MV-4-11 (cell line): Measurements from ENCODE around the gene TRAP1.

ENCODE experiments used
- DNase-seq: peaks from one replicate; lab custom pipeline; 2025; lab: John Stamatoyannopoulos, UW

The TRAP1 gene

GRCh38 chr16:3717235-3718018 is at the start of gene TRAP1:
Gene TRAP1, minus strand, starts transcription at chr16:3717524. Its CDS starts 16 bp downstream, at chr16:3717508.
- DNase-seq: peak; percentile 77

- no peak for DNase-seq
Measured at GRCh38 chr16:3766177-3766576, 48.9 kb upstream of the TRAP1 start.

- DNase-seq: no peak
Measured at GRCh38 chr16:3764409-3764808, 47.1 kb upstream of the TRAP1 start.

- DNase-seq: no peak
Measured at GRCh38 chr16:3762107-3762750, 44.9 kb upstream of the TRAP1 start.

- DNase-seq: no peak
Measured at GRCh38 chr16:3761375-3762106, 44.2 kb upstream of the TRAP1 start.

- no peak for DNase-seq
Measured at GRCh38 chr16:3760518-3760917, 43.2 kb upstream of the TRAP1 start.

GRCh38 chr16:3759736-3760135 is 42.4 kb upstream of the TRAP1 start:
- DNase-seq: no peak

GRCh38 chr16:3756113-3756512 is 38.8 kb upstream of the TRAP1 start:
- no peak for DNase-seq

- DNase-seq: no peak
Measured at GRCh38 chr16:3755249-3755648, 37.9 kb upstream of the TRAP1 start.

GRCh38 chr16:3754772-3755171 is 37.4 kb upstream of the TRAP1 start:
- no peak for DNase-seq

- no peak for DNase-seq
Measured at GRCh38 chr16:3754081-3754703, 36.9 kb upstream of the TRAP1 start.

GRCh38 chr16:3752984-3753383 is 35.7 kb upstream of the TRAP1 start:
- no peak for DNase-seq

- DNase-seq: no peak
Measured at GRCh38 chr16:3751878-3752277, 34.6 kb upstream of the TRAP1 start.

GRCh38 chr16:3748307-3748706 is 31.0 kb upstream of the TRAP1 start:
- DNase-seq: no peak

- DNase-seq: no peak
Measured at GRCh38 chr16:3745751-3746355, 28.5 kb upstream of the TRAP1 start.

GRCh38 chr16:3744018-3744417 is 26.7 kb upstream of the TRAP1 start:
- no peak for DNase-seq

- DNase-seq: no peak
Measured at GRCh38 chr16:3740934-3741333, 23.6 kb upstream of the TRAP1 start.

GRCh38 chr16:3740186-3740585 is 22.9 kb upstream of the TRAP1 start:
- DNase-seq: no peak

- no peak for DNase-seq
Measured at GRCh38 chr16:3739636-3740035, 22.3 kb upstream of the TRAP1 start.

- DNase-seq: no peak
Measured at GRCh38 chr16:3738541-3738940, 21.2 kb upstream of the TRAP1 start.

- no peak for DNase-seq
Measured at GRCh38 chr16:3738128-3738527, 20.8 kb upstream of the TRAP1 start.

- DNase-seq: no peak
Measured at GRCh38 chr16:3737181-3737580, 19.9 kb upstream of the TRAP1 start.
